NB4 (cell line): ENCODE measurements around the gene BRD8.

Source experiments
- CTCF ChIP-seq: IDR thresholded peaks from one replicate; pipeline ENCODE4 v1.5.1; 2012; ENCODE audit warnings: low read depth, low read length
- MAX ChIP-seq: IDR thresholded peaks from 2 replicates; pipeline ENCODE4 v1.6.1; 2011; ENCODE audit warnings: low read depth, low read length
- POLR2A ChIP-seq: IDR thresholded peaks from 2 replicates; pipeline ENCODE4 v1.6.1; 2011; ENCODE audit warnings: mild to moderate bottlenecking; ENCODE audit not compliant: insufficient read length; ENCODE audit errors: extremely low read depth

GRCh38 chr5:138160706-138161105 lies 17.7 kb downstream of the BRD8 start:
- no peak for TF ChIP-seq CTCF
- TF ChIP-seq MAX = no peak
- no peak for TF ChIP-seq POLR2A
